Kidney (tissue), 14 donors: ENCODE data around the gene NEMP1. TPM values are rescaled to one million over a fixed set of nuclear protein-coding genes. Genes with fewer than 3 reads are reported as not detected.

Source experiments
- DNase-seq, 5 donors: peaks; one replicate each; pipeline ENCODE4 v3.0.0-alpha.2; 2013 to 2020
- FAIRE-seq: peaks from 2 replicates; lab custom pipeline; 2012; peaks lifted over from hg19 to GRCh38; lab: Jason Lieb, UNC
- H3K27ac ChIP-seq, 2 donors: one replicate each; pipeline ENCODE4 v1.7.0; 2013; ENCODE audit warnings: low read depth in 2 of 2, low read length in 2 of 2, inconsistent platforms in 1 of 2
- H3K27me3 ChIP-seq: one replicate; pipeline ENCODE4 v1.7.1; 2013; ENCODE audit warnings: low read length, inconsistent platforms; ENCODE audit not compliant: control insufficient read depth, insufficient read depth
- H3K36me3 ChIP-seq, 3 donors: one replicate each; pipeline versions ENCODE4 v1.7.0 to v1.7.1; 2013; ENCODE audit warnings: low read length in 3 of 3, control low read depth in 1 of 3, inconsistent platforms in 1 of 3; ENCODE audit not compliant: insufficient read depth in 3 of 3, control insufficient read depth in 2 of 3
- H3K4me1 ChIP-seq, 3 donors: one replicate each; pipeline versions ENCODE4 v1.7.0 to v1.7.1; 2013; ENCODE audit warnings: low read length in 3 of 3, inconsistent platforms in 1 of 3, low read depth in 1 of 3; ENCODE audit not compliant: control insufficient read depth in 2 of 3, insufficient read depth in 2 of 3
- H3K4me3 ChIP-seq, 3 donors: one replicate each; pipeline versions ENCODE4 v1.7.0 to v1.8.1; 2013; ENCODE audit warnings: low read length in 3 of 3, control low read depth in 1 of 3, inconsistent platforms in 1 of 3
- H3K9ac ChIP-seq, 3 donors: one replicate each; pipeline versions ENCODE4 v1.7.0 to v1.7.1; 2013; ENCODE audit warnings: low read length in 3 of 3, control low read depth in 1 of 3, inconsistent platforms in 1 of 3
- H3K9me3 ChIP-seq, 3 donors: one replicate each; pipeline versions ENCODE4 v1.7.0 to v1.7.1; 2013; ENCODE audit warnings: low read length in 3 of 3, control low read depth in 1 of 3, inconsistent platforms in 1 of 3; ENCODE audit not compliant: control insufficient read depth in 2 of 3, insufficient read depth in 1 of 3
- intact Hi-C: fragments of 100-400 bp; cut with DNase I; formaldehyde crosslinking; loops from one replicate; pipeline ENCODE4 v1.11.1; 2022
- polyA plus RNA-seq: library from polyadenylated mRNA; stranded (reverse); fragments of 350-450 nt; fragmentation: Illumina TruSeq; extraction: RNeasy Lipid Tissue Mini Kit (QIAGEN cat#74804); gene quantifications from one replicate; pipeline ENCODE4 v1.2.3, GENCODE V29; 2014; ENCODE audit warnings: low read depth, low replicate concordance; ENCODE audit not compliant: insufficient read depth
- total RNA-seq: library from RNA; stranded (reverse); fragmentation: NEBNext Ultra II Directional; extraction: Animal tissue kit (Norgen Biotek cat#: 25700); gene quantifications from one replicate; pipeline ENCODE4 v1.2.1, GENCODE V29; 2021
- TF ChIP-seq, protein P1 (sequence below): IDR thresholded peaks from 3 replicates; pipeline ENCODE4 v1.5.1; 2012; ENCODE audit warnings: mild to moderate bottlenecking, moderate library complexity, borderline replicate concordance; ENCODE audit not compliant: insufficient read depth; ENCODE audit errors: extremely low read depth
- donor health status: control.
- donor health status: control.
- donor health status: control.
- donor health status: control.
- donor health status: control.
- donor health status: DM: yes; HTN: yes; CAD: no.
- donor health status: Normal renal cell carcinoma (clear cell type).

Gene NEMP1
- total and polyA plus RNA-seq, 2 donors from 2014 or later, result 2.1 to 10.3 TPM

DNA sequence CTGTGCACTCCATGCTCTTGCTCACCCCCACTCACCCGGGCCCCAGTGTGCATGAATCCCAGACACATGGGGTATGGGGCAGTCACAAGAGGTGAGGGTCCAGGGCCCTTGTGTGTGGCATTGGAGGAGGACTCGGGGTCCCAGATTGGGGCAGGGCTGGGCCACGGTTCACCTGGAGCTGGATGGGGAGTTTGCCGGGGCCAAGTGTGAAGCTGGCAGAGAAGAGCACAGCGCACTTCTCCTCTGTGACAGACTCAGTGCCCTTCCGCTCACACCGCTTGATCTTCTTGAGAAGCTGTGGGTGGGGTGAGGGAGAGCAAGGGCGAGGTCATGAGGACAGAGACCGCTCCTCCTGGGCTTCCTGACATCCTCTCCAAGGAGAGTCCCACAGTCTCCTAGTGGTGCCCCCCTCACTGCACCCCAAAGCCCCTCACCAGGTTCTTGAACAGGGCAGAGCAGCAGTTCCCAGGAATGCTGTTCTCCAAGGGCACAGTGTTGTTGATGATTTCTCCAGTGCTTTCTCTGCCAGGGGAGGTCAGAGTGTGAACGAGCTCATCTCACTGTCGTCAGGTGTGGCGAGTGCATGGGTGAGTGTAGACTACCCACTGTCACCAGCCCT is 25.8 kb upstream of the NEMP1 start:
- H3K4me1 ChIP-seq, result peaks cover 0 to 12% (median 3%) of the 10 kb centered on the region in 3 donors
- H3K36me3 ChIP-seq, result peaks cover 2 to 40% (median 29%) of the 10 kb centered on the region in 3 donors

DNA sequence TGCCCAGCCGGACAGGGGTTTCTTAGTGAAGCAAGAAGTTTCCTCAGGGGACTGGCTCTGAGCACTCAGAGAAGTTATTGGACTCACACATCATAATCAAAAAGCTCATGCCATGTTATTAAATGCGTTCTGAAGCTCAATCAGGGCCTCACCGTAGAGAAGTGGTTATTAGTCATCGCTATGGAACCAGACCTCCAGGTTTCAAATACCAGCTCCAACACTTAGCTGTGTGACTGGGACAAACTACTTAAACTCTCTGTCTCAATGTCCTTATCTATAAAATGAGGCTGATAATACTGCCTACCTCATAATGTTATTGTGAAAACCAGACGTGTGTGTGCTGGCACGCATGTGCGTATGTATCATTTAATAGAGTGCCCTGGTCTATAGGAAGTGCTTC is 25.3 kb upstream of the NEMP1 start:
- no peak overlapping the region for H3K27ac ChIP-seq
- peaks cover 2 to 45% (median 29%) of the 10 kb centered on the region in 3 donors for H3K36me3 ChIP-seq
- H3K9me3 ChIP-seq, result no peaks in the 10 kb centered on the region
- TF ChIP-seq, protein P1, sequence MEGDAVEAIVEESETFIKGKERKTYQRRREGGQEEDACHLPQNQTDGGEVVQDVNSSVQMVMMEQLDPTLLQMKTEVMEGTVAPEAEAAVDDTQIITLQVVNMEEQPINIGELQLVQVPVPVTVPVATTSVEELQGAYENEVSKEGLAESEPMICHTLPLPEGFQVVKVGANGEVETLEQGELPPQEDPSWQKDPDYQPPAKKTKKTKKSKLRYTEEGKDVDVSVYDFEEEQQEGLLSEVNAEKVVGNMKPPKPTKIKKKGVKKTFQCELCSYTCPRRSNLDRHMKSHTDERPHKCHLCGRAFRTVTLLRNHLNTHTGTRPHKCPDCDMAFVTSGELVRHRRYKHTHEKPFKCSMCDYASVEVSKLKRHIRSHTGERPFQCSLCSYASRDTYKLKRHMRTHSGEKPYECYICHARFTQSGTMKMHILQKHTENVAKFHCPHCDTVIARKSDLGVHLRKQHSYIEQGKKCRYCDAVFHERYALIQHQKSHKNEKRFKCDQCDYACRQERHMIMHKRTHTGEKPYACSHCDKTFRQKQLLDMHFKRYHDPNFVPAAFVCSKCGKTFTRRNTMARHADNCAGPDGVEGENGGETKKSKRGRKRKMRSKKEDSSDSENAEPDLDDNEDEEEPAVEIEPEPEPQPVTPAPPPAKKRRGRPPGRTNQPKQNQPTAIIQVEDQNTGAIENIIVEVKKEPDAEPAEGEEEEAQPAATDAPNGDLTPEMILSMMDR, result no peak
- FAIRE-seq (no peak), DNase-seq (no peak)
- no peak overlapping the region for H3K9ac ChIP-seq
- H3K27me3 ChIP-seq, result no peaks in the 10 kb centered on the region
- H3K4me3 ChIP-seq, result no peak overlapping the region
- intact Hi-C loops, result no loop called here
- H3K4me1 ChIP-seq, result peaks cover 0 to 12% (median 3%) of the 10 kb centered on the region in 3 donors

More for the DNA sequence above, 25.8 kb upstream of the NEMP1 start:
- H3K9me3 ChIP-seq, result no peaks in the 10 kb centered on the region
- TF ChIP-seq, protein P1, result no peak
- H3K9ac ChIP-seq, result no peak overlapping the region
- no peak for FAIRE-seq
- no peak overlapping the region for H3K4me3 ChIP-seq
- no peak overlapping the region for H3K27ac ChIP-seq
- no peaks in the 10 kb centered on the region for H3K27me3 ChIP-seq
- no peak for DNase-seq
- intact Hi-C loops, result no loop called here

DNA sequence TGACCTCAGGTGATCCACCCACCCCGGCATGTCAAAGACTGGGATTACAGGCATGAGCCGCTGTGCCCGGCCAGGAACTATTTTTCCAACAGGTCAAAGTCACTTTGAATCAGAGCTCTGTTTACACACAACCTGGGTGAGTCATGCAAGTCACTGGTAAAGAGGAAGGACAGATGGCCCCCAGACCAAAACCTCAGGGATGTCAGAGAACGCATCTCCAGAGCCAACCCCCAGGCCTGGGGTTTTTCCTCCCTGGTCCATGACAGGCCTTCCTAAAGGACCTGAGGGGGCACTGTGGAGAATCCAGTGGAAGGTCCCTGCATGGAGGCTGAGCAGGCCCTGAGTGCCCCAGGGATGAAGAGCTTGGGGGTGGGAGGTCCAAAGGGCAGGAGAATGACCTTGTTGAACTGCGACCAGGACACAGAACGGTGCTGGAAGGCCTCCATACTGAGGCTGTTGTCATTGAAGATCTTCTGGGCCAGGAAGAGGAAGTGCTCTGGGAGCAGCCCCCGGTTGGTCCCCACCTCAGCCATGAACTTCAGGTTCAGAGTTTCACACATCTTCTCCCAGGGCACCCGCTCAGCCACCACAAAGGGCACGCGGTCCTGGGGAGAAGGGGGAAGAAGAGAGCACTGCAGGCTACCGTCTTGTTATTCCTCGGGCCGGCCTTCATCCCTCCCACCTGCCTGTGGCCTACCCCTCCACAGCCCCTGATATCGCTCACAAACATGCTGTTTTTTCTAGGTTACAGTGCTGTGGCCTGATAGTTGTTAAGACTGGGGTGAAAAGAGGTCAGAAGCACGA is 23.5 kb upstream of the NEMP1 start:
- no peak overlapping the region for H3K4me3 ChIP-seq
- H3K9ac ChIP-seq, result no peak overlapping the region
- FAIRE-seq, result no peak
- peaks cover 2 to 55% (median 31%) of the 10 kb centered on the region in 3 donors for H3K36me3 ChIP-seq
- no peaks in the 10 kb centered on the region for H3K27me3 ChIP-seq
- peak overlapping the region; percentile 41 to 45 for H3K27ac ChIP-seq
- peaks cover 0 to 4% (median 0%) of the 10 kb centered on the region in 3 donors for H3K4me1 ChIP-seq
- no peaks in the 10 kb centered on the region for H3K9me3 ChIP-seq
- no peak for DNase-seq
- TF ChIP-seq, protein P1, result no peak
- intact Hi-C loops, result no loop called here
